ENCODE measurements around the gene DEFB114. TPM values are rescaled to one million over a fixed set of nuclear protein-coding genes. Genes with fewer than 3 reads are reported as not detected.

The DEFB114 gene
- not detected for total RNA-seq
- polyA plus RNA-seq = not detected
- long read RNA-seq, donor 1 = 0 reads
- long read RNA-seq, donor 2 = 0 reads
- long read RNA-seq, donor 3 = 0 reads
- long read RNA-seq, donor 4 = 0 reads
- long read RNA-seq, donor 5 = 0 reads
- long read RNA-seq, donor 6 = 0 reads
- long read RNA-seq, donor 7 = 0 reads
- long read RNA-seq, donor 8 = 0 reads
- long read RNA-seq, donor 9 = 0 reads
- long read RNA-seq, donor 10 = 0 reads

GRCh38 chr6:49964064-49964463 lies at the start of gene DEFB114:
Gene DEFB114 (minus strand): TSS chr6:49964164. CDS start chr6:49964105, 59 bp downstream.
- 92% methylated on average over 2 of the region's 2 CpGs for WGBS
- no peaks in the 10 kb centered on the region for H3K36me3 ChIP-seq (ENCODE audit: control insufficient read depth in 2 of 2, insufficient read depth in 2 of 2, low read length in 1 of 2)
- DNase-seq (ENCODE audit: low read depth in 6 of 9, low spot score in 9 of 9) = no peak

GRCh38 chr6:50007819-50008218 lies 43.9 kb upstream of the DEFB114 start:
- 92% methylated on average over 3 of the region's 3 CpGs for WGBS

More at GRCh38 chr6:49964064-49964463, at the start of gene DEFB114:
- H3K27ac ChIP-seq (ENCODE audit: low read depth in 1 of 2, low read length in 1 of 2) = no peak within 1 kb of the TSS
- H3K4me1 ChIP-seq (ENCODE audit: control insufficient read depth in 2 of 2, insufficient read depth in 2 of 2, low read length in 2 of 2) = no peaks in the 10 kb centered on the region
- H3K9me3 ChIP-seq (ENCODE audit: control insufficient read depth in 2 of 2, insufficient read depth in 1 of 2, low read length in 1 of 2) = no peaks in the 10 kb centered on the region
- no peaks in the 10 kb centered on the region for H3K27me3 ChIP-seq (ENCODE audit: control insufficient read depth in 2 of 2, insufficient read depth in 1 of 2, low read length in 1 of 2)
- H3K4me3 ChIP-seq (ENCODE audit: low read length in 2 of 2) = no peak within 1 kb of the TSS

GRCh38 chr6:50003139-50003538 lies 39.2 kb upstream of the DEFB114 start:
- H3K27me3 ChIP-seq (ENCODE audit: control insufficient read depth in 2 of 2, insufficient read depth in 1 of 2, low read length in 1 of 2) = no peaks in the 10 kb centered on the region
- H3K27ac ChIP-seq (ENCODE audit: low read depth in 1 of 2, low read length in 1 of 2) = no peak overlapping the region
- WGBS = 79% methylated on average over 3 of the region's 3 CpGs
- H3K4me3 ChIP-seq (ENCODE audit: low read length in 2 of 2) = no peak overlapping the region
- H3K4me1 ChIP-seq (ENCODE audit: control insufficient read depth in 2 of 2, insufficient read depth in 2 of 2, low read length in 2 of 2) = no peaks in the 10 kb centered on the region
- no peaks in the 10 kb centered on the region for H3K36me3 ChIP-seq (ENCODE audit: control insufficient read depth in 2 of 2, insufficient read depth in 2 of 2, low read length in 1 of 2)
- DNase-seq (ENCODE audit: low read depth in 6 of 9, low spot score in 9 of 9) = no peak
- no peaks in the 10 kb centered on the region for H3K9me3 ChIP-seq (ENCODE audit: control insufficient read depth in 2 of 2, insufficient read depth in 1 of 2, low read length in 1 of 2)

More at GRCh38 chr6:50007819-50008218, 43.9 kb upstream of the DEFB114 start:
- Histone ChIP-seq H3K36me3 (ENCODE audit: control insufficient read depth in 2 of 2, insufficient read depth in 2 of 2, low read length in 1 of 2) (no peaks in the 10 kb centered on the region), H3K9me3 (ENCODE audit: control insufficient read depth in 2 of 2, insufficient read depth in 1 of 2, low read length in 1 of 2) (no peaks in the 10 kb centered on the region), H3K27ac (ENCODE audit: low read depth in 1 of 2, low read length in 1 of 2) (no peak overlapping the region), H3K4me3 (ENCODE audit: low read length in 2 of 2) (no peak overlapping the region), H3K27me3 (ENCODE audit: control insufficient read depth in 2 of 2, insufficient read depth in 1 of 2, low read length in 1 of 2) (no peaks in the 10 kb centered on the region), H3K4me1 (ENCODE audit: control insufficient read depth in 2 of 2, insufficient read depth in 2 of 2, low read length in 2 of 2) (no peaks in the 10 kb centered on the region)
- no peak for DNase-seq (ENCODE audit: low read depth in 6 of 9, low spot score in 9 of 9)

GRCh38 chr6:49995278-49995677 lies 31.3 kb upstream of the DEFB114 start:
- no peaks in the 10 kb centered on the region for H3K36me3 ChIP-seq (ENCODE audit: control insufficient read depth in 2 of 2, insufficient read depth in 2 of 2, low read length in 1 of 2)
- H3K27me3 ChIP-seq (ENCODE audit: control insufficient read depth in 2 of 2, insufficient read depth in 1 of 2, low read length in 1 of 2) = no peaks in the 10 kb centered on the region
- DNase-seq (ENCODE audit: low read depth in 6 of 9, low spot score in 9 of 9) = no peak
- no peaks in the 10 kb centered on the region for H3K4me1 ChIP-seq (ENCODE audit: control insufficient read depth in 2 of 2, insufficient read depth in 2 of 2, low read length in 2 of 2)
- H3K27ac ChIP-seq (ENCODE audit: low read depth in 1 of 2, low read length in 1 of 2) = no peak overlapping the region
- H3K4me3 ChIP-seq (ENCODE audit: low read length in 2 of 2) = no peak overlapping the region
- no peaks in the 10 kb centered on the region for H3K9me3 ChIP-seq (ENCODE audit: control insufficient read depth in 2 of 2, insufficient read depth in 1 of 2, low read length in 1 of 2)

GRCh38 chr6:49988900-49989299 lies 24.9 kb upstream of the DEFB114 start:
- Histone ChIP-seq H3K4me1 (ENCODE audit: control insufficient read depth in 2 of 2, insufficient read depth in 2 of 2, low read length in 2 of 2) (no peaks in the 10 kb centered on the region), H3K27me3 (ENCODE audit: control insufficient read depth in 2 of 2, insufficient read depth in 1 of 2, low read length in 1 of 2) (no peaks in the 10 kb centered on the region), H3K27ac (ENCODE audit: low read depth in 1 of 2, low read length in 1 of 2) (no peak overlapping the region), H3K36me3 (ENCODE audit: control insufficient read depth in 2 of 2, insufficient read depth in 2 of 2, low read length in 1 of 2) (no peaks in the 10 kb centered on the region), H3K4me3 (ENCODE audit: low read length in 2 of 2) (no peak overlapping the region), H3K9me3 (ENCODE audit: control insufficient read depth in 2 of 2, insufficient read depth in 1 of 2, low read length in 1 of 2) (no peaks in the 10 kb centered on the region)
- WGBS = 81% methylated on average over 2 of the region's 2 CpGs
- no peak for DNase-seq (ENCODE audit: low read depth in 6 of 9, low spot score in 9 of 9)

GRCh38 chr6:49987749-49988148 lies 23.8 kb upstream of the DEFB114 start:
- no peak overlapping the region for H3K27ac ChIP-seq (ENCODE audit: low read depth in 1 of 2, low read length in 1 of 2)
- no peaks in the 10 kb centered on the region for H3K27me3 ChIP-seq (ENCODE audit: control insufficient read depth in 2 of 2, insufficient read depth in 1 of 2, low read length in 1 of 2)
- H3K36me3 ChIP-seq (ENCODE audit: control insufficient read depth in 2 of 2, insufficient read depth in 2 of 2, low read length in 1 of 2) = no peaks in the 10 kb centered on the region
- 97% methylated on average over 2 of the region's 2 CpGs for WGBS
- H3K9me3 ChIP-seq (ENCODE audit: control insufficient read depth in 2 of 2, insufficient read depth in 1 of 2, low read length in 1 of 2) = no peaks in the 10 kb centered on the region
- no peak for DNase-seq (ENCODE audit: low read depth in 6 of 9, low spot score in 9 of 9)
- H3K4me3 ChIP-seq (ENCODE audit: low read length in 2 of 2) = no peak overlapping the region
- no peaks in the 10 kb centered on the region for H3K4me1 ChIP-seq (ENCODE audit: control insufficient read depth in 2 of 2, insufficient read depth in 2 of 2, low read length in 2 of 2)

GRCh38 chr6:49986551-49986950 lies 22.6 kb upstream of the DEFB114 start:
- no peaks in the 10 kb centered on the region for H3K9me3 ChIP-seq (ENCODE audit: control insufficient read depth in 2 of 2, insufficient read depth in 1 of 2, low read length in 1 of 2)
- DNase-seq (ENCODE audit: low read depth in 6 of 9, low spot score in 9 of 9) = no peak
- 90% methylated on average over 1 of the region's 1 CpG for WGBS
- no peaks in the 10 kb centered on the region for H3K36me3 ChIP-seq (ENCODE audit: control insufficient read depth in 2 of 2, insufficient read depth in 2 of 2, low read length in 1 of 2)
- no peak overlapping the region for H3K27ac ChIP-seq (ENCODE audit: low read depth in 1 of 2, low read length in 1 of 2)
- no peaks in the 10 kb centered on the region for H3K4me1 ChIP-seq (ENCODE audit: control insufficient read depth in 2 of 2, insufficient read depth in 2 of 2, low read length in 2 of 2)
- no peak overlapping the region for H3K4me3 ChIP-seq (ENCODE audit: low read length in 2 of 2)
- no peaks in the 10 kb centered on the region for H3K27me3 ChIP-seq (ENCODE audit: control insufficient read depth in 2 of 2, insufficient read depth in 1 of 2, low read length in 1 of 2)

- DNase-seq (ENCODE audit: low read depth in 6 of 9, low spot score in 9 of 9) = no peak
- Histone ChIP-seq H3K36me3 (ENCODE audit: control insufficient read depth in 2 of 2, insufficient read depth in 2 of 2, low read length in 1 of 2) (no peaks in the 10 kb centered on the region), H3K4me1 (ENCODE audit: control insufficient read depth in 2 of 2, insufficient read depth in 2 of 2, low read length in 2 of 2) (no peaks in the 10 kb centered on the region), H3K4me3 (ENCODE audit: low read length in 2 of 2) (no peak overlapping the region), H3K27me3 (ENCODE audit: control insufficient read depth in 2 of 2, insufficient read depth in 1 of 2, low read length in 1 of 2) (no peaks in the 10 kb centered on the region), H3K9me3 (ENCODE audit: control insufficient read depth in 2 of 2, insufficient read depth in 1 of 2, low read length in 1 of 2) (no peaks in the 10 kb centered on the region), H3K27ac (ENCODE audit: low read depth in 1 of 2, low read length in 1 of 2) (no peak overlapping the region)
- WGBS = 92% methylated on average over 2 of the region's 2 CpGs
These were observed 18.1 kb upstream of the DEFB114 start for GRCh38 chr6:49982046-49982445.

GRCh38 chr6:49980898-49981297 lies 16.9 kb upstream of the DEFB114 start:
- 92% methylated on average over 1 of the region's 1 CpG for WGBS
- Histone ChIP-seq H3K36me3 (ENCODE audit: control insufficient read depth in 2 of 2, insufficient read depth in 2 of 2, low read length in 1 of 2) (no peaks in the 10 kb centered on the region), H3K27ac (ENCODE audit: low read depth in 1 of 2, low read length in 1 of 2) (no peak overlapping the region), H3K27me3 (ENCODE audit: control insufficient read depth in 2 of 2, insufficient read depth in 1 of 2, low read length in 1 of 2) (no peaks in the 10 kb centered on the region), H3K4me3 (ENCODE audit: low read length in 2 of 2) (no peak overlapping the region), H3K9me3 (ENCODE audit: control insufficient read depth in 2 of 2, insufficient read depth in 1 of 2, low read length in 1 of 2) (no peaks in the 10 kb centered on the region), H3K4me1 (ENCODE audit: control insufficient read depth in 2 of 2, insufficient read depth in 2 of 2, low read length in 2 of 2) (no peaks in the 10 kb centered on the region)
- no peak for DNase-seq (ENCODE audit: low read depth in 6 of 9, low spot score in 9 of 9)
